Activated effector memory CD4-positive, alpha-beta T cell treated with anti-CD3 and anti-CD28 coated beads, Interleukin-2, amount 50 U/mL, for 16 hours (primary cell): ENCODE measurements around the gene SUSD4.

Source experiments
- DNase-seq: peaks from one replicate; pipeline ENCODE4 v3.0.0-alpha.2; 2020

SUSD4 gene

DNA sequence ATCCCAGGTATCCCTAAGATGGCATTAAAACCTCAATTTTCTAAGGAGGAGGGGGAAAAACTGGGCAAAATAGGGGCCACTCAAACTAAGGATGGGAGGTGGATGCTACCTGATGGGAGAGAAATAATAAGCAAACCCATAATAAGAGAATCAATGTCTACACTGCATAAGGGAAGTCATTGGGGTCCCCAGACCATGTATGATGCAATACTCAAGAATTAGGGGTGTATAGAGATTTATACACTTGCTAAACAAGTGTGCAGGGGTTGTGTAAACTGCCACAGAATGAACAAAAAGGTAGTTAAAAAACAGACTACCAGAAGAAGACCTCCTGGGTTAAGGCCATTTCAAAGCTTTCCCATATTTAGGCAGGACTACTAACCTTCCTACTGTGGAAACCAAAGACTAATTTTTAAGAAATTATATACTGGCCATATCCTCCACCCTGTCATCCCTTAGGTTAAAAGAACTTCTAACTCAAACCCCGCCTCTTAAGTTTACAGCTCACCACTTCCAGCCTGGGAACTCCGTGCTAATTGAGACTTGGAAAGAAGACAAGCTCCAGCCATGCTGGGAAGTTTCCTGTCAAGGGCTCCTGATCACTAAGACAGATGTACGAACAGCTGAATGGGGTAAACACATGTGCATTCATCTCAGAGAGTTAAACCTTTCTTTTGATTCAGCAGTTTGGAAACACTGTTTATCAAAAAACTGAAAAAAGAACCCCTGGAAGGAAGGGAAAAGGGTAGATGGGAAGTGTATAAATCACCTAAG is 156.5 kb downstream of the SUSD4 start:
- no peak for DNase-seq

DNA sequence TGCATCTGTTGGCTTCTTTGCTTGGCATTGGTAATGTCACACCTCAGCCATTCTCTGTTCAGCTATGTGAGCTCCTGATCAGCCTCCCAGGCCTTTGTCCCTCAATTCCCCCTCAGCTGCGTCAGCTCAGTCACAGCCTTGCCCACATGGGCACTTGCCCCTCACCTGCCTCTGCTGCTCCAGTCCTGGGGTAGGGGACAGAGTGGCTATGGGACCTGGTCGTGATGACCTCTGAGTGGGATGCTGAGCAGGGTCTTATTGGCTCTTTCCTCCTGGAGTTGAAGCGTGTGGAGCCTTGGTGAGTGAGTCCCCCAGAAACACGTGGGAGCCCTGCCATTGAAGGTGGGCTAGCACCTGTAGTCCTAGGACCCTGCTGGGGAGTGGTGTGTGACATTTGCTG is 159.6 kb downstream of the SUSD4 start:
- DNase-seq: no peak

DNA sequence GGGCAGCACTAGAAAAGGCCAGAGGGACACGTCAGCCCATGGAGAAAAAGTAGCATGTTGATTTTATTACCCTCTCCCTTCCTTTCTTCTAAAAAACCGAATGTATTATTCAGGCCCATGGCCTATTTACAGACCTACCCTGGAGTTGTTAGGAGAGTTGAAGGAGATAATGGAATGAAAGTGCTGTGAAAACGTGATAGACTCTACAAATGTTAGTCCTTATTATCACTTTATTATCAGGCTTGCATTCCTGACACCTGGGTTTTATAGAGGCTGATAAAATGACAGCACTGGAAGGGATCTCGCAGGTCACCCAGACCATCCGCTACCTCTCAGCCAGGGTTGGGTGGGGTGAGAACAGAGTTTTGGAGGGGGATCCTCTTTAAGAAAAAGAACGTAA is 160.3 kb downstream of the SUSD4 start:
- DNase-seq: no peak

DNA sequence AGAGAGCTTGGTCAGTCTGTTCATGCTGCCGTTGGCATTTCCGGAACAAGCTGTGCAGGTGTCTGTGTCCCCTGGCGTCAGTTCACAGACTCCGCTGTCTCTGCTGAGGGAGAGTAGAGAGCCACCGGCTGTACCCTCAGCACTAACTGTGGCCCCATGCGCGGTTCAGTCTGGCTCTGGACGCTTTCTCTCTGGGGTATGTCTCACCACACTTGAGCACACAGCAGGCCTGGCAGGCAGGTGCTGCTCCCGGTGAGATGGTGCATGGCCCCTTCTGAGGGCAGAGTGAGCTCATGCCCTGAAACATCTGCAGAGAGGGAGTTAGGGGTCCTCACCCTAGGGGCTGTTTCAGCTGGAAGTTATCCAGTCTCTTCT is 161.0 kb downstream of the SUSD4 start:
- no peak for DNase-seq

DNA sequence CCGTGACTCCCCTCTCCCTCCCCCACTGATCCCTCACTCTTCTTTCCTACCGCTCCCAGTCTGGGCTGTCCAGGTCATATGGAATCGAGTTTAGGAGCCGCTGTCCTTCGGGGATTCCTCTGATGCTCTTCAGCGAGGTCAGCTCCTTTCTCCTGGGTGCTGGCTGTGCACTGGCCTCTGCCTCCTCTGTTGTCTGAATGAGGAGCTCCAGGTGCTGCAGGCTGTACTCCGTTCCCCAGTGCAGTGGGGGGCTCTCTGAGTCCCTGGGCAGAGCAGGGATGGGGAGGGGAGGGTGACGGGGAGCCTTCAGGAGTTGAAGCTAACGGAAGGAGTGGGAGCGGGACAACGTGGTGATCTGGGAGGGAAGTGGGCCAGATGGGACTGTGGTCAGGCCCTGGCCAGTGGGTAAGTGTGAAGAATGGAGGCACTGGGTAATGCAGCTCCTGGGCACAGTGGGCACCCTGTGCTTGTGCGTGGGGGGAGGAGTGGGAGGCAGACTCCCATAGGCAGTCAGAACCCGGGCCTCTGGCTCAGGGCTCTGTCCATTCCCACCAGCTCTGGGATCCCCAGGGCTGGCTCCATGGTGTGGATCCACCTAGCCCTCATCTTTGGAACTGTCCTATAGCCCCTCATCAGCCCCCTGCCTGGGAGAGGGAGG is 161.5 kb downstream of the SUSD4 start:
- no peak for DNase-seq

DNA sequence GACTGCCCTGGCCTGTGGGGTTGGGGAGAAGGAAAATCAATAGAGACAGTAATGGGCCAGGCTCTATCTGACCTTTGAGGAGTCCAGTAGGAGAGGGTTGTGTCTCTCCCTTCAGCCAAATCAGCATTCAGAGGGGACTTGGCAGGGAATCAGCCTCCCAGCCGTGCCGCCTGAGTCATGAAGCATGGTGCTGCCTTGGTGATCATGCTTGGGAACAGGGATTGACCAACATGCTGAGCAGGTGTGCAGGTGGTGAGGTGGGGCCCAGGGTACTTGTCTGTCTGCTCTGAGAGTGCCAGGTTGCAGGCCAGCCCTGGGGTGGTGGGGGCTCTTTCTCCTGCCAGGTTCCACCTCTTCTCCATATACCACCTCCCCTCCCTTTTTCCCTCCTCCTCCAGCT is 162.0 kb downstream of the SUSD4 start:
- no peak for DNase-seq

DNA sequence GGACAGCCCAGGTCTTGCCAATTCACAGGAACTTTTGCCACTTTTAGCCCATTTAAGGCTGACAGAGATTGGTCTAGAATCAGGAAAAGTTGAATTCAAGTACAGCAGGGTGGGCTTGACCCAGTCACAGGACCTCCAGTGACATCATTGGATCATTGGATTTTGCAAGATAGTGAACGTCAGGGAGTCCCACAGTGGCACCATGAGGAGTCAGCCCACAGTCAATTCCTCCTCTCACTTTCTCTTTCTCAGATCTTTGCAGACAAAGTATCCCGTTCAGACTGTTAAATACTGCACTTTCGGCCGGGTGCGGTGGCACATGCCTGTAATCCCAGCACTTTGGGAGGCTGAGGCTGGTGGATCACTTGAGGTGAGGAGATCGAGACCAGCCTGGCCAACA is 163.1 kb downstream of the SUSD4 start:
- DNase-seq: no peak

DNA sequence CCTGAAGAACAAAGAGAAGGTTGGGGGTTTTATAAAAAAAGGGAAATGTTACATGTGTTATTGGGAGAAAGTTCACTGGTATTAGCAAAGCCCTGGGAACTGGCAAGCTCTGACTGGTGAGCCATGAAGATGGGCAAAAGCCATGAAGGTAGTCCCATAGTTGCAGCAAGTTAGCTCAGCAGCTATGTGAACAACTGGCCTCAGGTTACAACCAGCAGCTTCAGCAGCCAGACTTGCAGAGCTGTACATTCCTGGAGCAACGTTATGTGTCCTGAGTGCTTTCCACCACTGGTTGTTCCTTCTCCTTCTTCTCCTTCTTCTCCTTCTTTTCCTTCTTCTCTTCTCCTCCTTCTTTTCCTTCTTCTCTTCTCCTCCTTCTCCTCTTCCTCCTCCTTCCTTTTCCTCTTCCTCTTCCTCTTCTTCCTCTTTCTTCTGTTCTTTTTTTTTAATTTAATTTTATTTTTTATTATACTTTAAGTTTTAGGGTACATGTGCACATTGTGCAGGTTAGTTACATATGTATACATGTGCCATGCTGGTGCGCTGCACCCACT is 164.8 kb downstream of the SUSD4 start:
- DNase-seq: no peak

DNA sequence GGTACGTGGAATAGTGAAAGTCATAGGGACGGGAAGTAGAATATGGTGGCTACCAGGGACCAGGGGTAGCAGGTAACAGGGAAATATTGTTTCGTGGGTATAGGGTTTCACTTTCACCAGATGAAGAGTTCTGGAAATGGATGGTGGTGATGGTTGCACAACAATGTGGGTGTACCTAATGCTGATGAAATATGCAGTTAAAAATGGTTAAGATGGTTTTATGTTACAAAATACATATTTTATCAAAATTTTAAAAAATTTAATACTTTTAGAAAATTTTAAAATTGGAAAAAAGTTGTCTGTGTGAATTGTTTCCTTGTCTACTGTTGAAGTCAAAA is 165.4 kb downstream of the SUSD4 start:
- DNase-seq: no peak

DNA sequence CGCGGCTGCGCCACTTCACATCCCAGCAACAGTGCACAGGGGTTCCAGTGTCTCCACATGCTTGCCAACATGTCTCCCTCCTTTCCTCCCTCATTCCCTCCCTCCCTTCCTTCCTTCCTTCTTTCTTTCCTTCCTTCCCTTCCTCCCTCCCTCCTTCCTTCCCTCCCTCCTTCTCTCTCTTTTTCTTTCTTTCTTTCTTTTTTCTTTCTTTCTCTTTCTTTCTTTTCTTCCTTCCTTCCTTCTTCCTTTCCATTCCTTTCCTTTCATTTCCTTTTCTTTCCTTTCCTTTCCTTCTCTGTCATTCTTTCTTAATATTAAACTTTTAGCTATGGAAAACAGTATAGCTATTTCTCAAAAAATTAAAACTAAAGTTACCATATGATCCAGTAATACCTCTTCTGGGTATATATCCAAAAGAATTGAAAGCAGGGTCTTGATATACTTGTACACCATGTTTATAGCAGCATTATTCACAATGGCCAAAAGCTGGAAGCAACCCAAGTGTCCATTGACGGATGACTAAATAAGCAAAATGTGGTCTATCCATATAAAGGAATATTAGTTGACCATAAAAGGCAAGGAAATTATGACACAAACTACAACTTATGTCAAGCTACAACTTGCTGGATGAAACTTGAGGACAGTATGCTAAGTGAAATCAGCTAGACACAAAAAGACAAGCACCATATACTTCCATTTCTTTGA is 165.9 kb downstream of the SUSD4 start:
- no peak for DNase-seq

DNA sequence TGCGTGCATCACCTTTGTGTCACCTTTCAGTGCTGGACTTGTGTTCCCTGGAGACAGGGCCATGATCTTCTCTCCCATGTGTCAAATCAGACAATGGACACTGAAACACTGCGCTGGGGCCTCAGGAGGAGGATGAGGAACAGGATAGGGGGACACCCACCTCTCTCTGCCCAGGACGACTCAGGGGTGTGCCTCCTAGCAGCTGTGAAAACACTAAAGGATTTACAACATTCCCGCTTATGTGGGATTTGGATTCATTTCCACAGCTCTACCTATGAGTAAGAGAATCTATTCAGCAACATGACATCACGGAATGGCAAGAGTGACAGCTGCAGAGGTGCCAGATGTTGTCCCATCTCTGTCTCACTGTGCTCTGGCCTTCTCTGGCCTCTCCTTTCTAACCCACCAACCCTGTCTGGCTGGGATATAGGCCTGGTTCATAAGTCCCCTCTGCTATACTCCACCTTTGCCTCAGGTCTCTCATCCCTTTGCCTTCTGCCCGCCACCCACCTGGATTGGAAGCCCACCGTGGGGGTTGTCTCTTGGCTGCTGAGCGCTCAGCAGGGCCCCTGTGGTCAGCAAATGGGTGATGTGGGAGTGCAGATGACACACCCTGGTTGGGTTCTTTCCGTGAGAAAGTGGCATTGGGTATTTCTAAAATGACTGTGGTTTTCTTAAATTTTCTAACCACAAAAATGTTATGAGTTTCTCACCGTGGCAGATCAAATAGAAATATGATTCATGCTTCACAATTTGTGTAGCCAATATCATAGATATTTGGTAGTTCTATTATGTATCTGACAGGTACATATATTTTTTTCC is 173.9 kb downstream of the SUSD4 start:
- peak; percentile 85 for DNase-seq

DNA sequence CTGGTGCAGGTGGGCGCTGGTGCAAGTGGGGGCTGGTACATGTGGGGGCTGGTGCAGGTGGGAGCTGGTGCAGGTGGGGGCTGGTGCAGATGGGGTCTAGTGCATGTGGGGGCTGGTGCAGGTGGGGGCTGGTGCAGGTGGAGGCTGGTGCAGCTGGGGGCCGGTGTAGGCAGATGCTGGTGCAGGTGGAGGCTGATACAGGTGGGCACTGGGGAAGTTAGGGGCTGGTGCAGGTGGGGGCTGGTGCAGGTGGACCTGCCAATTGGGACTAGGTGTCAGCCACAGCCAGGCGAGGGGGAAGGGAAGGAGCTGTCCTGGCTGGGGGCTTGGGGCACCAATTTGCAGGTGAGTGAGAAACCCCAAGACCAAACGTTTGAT is 174.5 kb downstream of the SUSD4 start:
- DNase-seq: no peak

DNA sequence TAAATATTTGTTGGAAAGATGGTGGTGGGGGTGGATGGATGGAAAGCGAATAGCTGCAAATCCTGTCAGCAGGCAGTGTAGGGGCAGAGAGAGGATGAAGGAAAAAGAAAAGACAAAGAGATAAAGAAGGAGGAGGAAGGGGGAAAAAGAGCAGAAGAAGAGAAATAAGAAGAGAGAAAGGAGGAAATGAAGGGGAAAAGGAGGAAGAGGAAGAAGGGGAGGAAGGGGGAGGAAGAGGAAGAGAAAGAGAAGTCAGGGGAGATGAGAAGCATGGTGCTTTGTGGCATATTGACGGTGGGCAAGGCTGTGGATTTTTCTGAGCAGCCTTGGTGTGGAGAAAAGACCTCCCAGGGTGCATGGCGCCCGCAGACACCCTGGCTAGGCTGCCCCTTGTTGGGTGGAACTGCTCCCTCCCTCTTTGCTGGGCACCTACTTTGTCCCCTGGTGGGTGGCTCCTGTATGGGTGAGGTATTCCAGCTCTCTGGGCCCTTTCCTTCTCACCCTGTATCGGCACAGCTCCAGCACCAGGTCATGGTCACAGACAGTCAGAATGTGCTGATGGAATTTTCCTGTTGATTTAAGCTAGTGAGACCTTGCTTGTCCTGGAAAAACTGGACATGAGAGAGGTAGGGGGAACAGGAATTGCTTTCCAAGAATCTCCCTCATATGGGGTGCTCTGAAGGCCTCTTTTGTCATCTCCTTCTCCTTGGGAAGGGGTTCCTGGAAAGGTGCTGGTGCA is 175.2 kb downstream of the SUSD4 start:
- no peak for DNase-seq

DNA sequence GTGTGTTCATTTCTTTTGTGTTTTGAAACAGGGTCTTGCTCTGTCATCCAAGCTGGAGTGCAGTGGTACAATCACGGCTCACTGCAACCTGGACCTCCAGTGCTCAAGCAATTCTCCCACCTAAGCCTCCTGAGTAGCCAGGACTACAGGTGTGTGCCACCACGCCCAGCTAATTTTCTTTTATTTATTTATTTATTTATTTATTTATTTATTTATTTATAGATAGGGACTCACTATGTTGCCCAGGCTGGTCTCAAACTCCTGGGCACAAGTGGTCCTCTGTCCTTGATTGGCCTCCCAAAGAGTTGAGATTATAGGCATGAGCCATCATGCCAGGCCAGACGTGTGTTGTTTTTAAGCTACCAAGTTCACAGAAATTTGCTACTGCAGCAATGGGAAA is 177.2 kb downstream of the SUSD4 start:
- no peak for DNase-seq

DNA sequence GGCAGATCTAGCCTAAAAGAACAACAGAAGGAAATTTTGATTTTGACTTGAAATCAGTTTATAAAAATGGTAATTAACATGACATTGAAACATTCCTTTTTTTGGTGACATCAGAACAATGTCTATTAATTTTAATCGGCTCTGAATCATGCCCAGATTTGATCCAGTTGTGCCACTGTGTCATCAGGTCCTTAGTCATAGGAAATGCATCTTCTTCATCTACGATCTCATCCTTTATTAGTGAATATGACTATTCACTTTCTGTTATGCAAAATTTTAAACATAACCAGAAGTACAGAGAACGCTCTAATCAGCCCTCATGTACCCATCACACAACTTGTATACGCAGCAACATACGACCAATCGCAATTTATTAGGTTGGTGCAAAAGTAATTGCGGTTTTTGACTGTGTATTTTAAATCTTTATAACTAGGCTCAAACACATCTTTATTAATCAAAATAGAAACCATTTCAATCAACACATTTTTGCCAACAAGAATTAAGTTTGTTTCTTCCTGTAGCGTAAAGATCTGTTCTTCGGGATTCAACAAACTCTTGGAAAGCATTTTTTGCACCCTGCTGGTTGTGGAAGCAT is 180.6 kb downstream of the SUSD4 start:
- no peak for DNase-seq

DNA sequence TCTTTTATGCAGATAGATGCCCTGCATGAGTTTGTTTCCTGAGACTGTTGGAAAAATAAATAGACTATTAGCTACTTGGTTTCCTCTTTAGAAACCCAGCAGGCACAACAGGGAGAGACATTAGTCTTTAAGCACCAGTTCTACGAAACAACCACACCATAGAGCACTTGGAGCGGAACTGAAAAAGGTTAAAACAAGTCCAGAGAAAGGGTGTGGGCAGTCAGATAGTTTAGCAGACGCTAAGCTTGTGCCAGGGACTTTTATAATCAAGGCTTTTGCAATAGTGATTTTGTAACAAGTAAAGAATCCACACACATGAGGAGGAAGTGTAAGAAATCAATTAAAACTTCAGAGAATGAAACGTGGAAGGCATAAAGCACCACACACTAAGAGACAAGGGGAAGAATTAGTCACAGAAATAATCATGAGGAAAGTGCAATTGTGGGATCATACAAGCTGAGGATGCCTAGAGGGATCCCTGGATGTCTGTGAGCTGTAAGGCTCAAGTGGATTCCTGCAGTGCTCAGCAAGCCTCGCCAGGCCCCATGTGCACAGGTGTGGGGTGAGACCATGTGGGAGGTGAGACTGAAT is 183.2 kb downstream of the SUSD4 start:
- DNase-seq: no peak

DNA sequence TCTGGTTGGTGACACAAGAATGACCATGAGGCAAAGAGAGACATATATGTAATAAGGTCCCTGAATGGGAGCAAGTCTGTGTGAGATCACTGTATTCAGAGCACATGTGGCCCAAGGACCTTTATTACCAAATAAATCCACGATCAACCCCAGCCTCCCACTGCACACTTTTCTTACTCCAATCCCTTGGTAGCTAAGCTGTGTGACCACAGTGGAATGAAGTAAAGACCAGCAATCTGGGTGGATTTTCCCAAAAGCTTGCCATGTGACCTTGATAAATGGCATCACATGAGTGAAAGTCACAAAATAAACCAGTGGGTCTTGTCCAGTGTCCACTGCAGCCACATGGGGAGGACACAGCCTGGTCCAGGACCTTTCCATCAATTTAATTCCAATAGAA is 184.2 kb downstream of the SUSD4 start:
- no peak for DNase-seq

DNA sequence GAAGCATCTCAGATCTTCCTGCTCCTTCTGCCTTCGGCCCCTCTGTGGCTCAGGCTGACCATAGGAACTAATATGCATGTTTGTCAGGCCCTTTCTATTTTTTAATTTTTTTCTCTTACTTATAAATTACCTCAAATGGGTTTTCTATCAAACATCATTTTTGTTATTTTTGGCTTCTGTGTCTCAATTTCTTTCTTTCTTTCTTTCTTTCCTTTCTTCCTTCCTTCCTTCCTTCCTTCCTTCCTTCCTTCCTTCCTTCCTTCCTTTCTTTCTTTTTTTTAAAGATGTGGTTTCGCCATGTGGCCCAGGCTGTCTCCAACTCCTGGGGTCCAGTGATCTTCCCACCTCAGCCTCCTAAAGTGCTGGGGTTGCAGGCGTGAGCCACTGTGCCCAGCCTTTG is 184.7 kb downstream of the SUSD4 start:
- DNase-seq: no peak

DNA sequence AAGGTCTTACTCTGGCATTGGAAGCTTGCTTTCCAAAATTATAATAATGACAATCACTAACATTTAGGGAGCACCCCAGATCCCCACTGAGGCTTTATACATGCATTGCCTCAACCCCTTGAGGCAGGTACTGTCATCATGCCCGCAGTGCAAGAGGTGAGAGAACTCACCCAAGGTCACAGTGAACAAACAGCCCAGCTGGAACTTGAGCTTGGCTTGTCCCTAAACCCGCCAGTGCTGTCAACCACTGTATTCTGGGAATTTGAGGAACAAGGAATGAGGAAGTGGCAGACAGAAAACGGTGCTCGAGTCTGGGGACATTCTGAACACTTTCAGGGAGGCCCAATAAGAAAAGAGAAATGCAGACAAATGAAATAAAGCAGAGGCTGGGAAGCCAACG is 186.3 kb downstream of the SUSD4 start:
- no peak for DNase-seq

DNA sequence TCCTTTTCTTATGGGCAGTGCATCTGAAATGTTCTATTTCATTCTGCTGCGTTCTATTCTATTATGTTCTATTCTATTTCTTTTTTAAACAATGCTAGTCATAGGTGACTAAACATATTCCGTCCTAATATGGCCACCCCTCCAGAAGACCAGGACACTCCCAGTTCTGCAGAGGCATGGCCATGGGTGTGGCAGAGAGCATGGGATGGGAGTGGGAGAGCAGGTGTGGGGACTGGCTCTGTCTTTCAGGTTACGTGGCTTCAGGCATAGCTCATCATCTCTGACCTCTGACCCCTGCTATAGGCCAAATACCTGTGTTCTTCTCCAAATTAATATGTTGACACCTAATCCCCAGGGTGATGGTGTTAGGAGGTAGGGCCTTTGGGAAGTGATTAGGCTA is 187.5 kb downstream of the SUSD4 start:
- DNase-seq: no peak

DNA sequence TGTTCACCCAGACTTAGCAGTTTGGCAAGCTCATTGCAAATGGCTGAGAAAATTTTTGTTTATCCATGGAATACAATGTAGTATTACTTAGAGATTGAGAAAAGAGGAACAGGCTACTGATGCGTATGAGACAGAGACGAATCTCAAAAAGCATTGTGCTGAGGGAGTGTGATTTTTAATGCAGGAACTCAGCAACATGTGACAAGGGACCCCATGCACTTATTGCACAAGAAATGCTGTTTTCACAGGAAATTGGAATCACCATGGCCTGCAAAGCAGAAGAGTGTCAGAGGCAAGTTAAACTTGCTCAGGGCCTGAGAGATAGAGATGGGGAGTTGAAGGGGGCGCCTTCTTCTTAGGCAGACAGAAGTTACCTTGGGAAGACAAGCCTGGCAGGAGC is 188.3 kb downstream of the SUSD4 start:
- no peak for DNase-seq

DNA sequence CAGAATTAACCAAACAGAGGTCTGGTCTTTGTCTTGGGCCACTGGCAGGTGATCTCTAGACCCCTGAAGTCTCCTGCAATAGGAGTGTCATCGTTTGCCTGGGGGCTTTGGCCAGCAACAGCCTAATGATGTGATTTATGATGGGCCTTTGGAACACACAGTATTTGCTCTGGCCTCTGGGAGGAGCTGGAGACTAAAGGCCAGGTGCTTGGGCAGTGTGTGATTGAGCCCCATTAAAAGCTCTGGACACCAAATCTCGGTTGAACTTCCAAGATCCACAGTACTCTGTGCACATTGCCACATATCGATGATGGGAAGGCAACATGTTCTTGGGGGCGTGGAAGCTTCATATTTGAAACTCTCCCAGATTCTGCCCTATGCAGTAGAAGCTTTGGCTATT is 188.9 kb downstream of the SUSD4 start:
- no peak for DNase-seq
